Type B pancreatic cell (in vitro differentiated cells): Measurements from ENCODE around the gene KBTBD3. TPM values are rescaled to one million over a fixed set of nuclear protein-coding genes. Genes with fewer than 3 reads are reported as not detected.
"Not testable (repeated sequence)": the region's sequence is repeated elsewhere in the genome, so short reads cannot be mapped to it uniquely, and the experiment has no call there.

Source experiments
- DNase-seq: peaks from one replicate; pipeline ENCODE4 v3.0.0; 2021; ENCODE audit warnings: mixed read lengths; ENCODE audit not compliant: unreplicated experiment; ENCODE audit errors: extremely low spot score
- H3K27ac Mint-ChIP-seq: 2 replicates; pipeline ENCODE4 v1.8.0; 2021; ENCODE audit warnings: mild to moderate bottlenecking, mixed read lengths
- H3K27me3 Mint-ChIP-seq: 2 replicates; pipeline ENCODE4 v1.8.0; 2021; ENCODE audit warnings: mixed read lengths
- H3K36me3 Mint-ChIP-seq: 2 replicates; pipeline ENCODE4 v1.8.0; 2021; ENCODE audit warnings: mixed read lengths
- H3K4me1 Mint-ChIP-seq: one replicate; pipeline ENCODE4 v1.8.0; 2021; ENCODE audit warnings: mixed read lengths; ENCODE audit not compliant: unreplicated experiment
- H3K4me3 Mint-ChIP-seq: 2 replicates; pipeline ENCODE4 v1.8.0; 2021; ENCODE audit warnings: mild to moderate bottlenecking, mixed read lengths
- H3K9me3 Mint-ChIP-seq: 2 replicates; pipeline ENCODE4 v1.8.0; 2021; ENCODE audit warnings: mixed read lengths
- total RNA-seq: library from RNA; stranded (reverse); gene quantifications from 2 replicates; pipeline ENCODE4 v1.2.1, GENCODE V29; 2021; ENCODE audit warnings: low replicate concordance
- TF ChIP-seq, protein P1 (sequence below): fragments of 200-600 bp; sonication (generic); conservative IDR thresholded peaks from 2 replicates; pipeline ENCODE4 v1.5.0; 2021; ENCODE audit warnings: antibody characterized with exemption, mild to moderate bottlenecking

The KBTBD3 gene
- total RNA-seq, 1 donor from 2014 or later = 2.9 TPM

DNA sequence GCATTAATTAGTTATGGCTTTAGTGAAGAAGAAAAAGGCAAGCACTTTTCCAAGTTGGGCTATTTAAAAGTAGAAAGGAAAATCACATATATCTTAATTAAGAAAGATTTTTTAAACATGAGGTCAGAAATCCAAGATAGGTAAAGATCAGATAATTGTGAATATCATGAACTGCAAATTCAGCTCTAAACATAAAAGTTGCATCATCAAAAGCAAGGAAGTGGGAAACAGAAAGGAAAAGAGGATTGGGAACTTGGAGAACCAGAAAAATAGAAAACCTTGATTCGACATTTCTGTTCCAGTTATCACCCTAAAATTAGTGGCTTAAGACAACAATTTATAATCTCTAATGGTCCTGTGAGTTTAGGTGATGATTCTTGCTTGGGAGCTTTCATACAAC, 17.5 kb downstream of the KBTBD3 start:
- H3K4me1 Mint-ChIP-seq = no peaks in the 10 kb centered on the region
- H3K27me3 Mint-ChIP-seq = no peaks in the 10 kb centered on the region
- H3K4me3 Mint-ChIP-seq = no peak overlapping the region
- no peaks in the 10 kb centered on the region for H3K9me3 Mint-ChIP-seq
- peaks cover 3% of the 10 kb centered on the region for H3K36me3 Mint-ChIP-seq
- DNase-seq = no peak
- TF ChIP-seq, protein P1, sequence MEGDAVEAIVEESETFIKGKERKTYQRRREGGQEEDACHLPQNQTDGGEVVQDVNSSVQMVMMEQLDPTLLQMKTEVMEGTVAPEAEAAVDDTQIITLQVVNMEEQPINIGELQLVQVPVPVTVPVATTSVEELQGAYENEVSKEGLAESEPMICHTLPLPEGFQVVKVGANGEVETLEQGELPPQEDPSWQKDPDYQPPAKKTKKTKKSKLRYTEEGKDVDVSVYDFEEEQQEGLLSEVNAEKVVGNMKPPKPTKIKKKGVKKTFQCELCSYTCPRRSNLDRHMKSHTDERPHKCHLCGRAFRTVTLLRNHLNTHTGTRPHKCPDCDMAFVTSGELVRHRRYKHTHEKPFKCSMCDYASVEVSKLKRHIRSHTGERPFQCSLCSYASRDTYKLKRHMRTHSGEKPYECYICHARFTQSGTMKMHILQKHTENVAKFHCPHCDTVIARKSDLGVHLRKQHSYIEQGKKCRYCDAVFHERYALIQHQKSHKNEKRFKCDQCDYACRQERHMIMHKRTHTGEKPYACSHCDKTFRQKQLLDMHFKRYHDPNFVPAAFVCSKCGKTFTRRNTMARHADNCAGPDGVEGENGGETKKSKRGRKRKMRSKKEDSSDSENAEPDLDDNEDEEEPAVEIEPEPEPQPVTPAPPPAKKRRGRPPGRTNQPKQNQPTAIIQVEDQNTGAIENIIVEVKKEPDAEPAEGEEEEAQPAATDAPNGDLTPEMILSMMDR = no peak
- H3K27ac Mint-ChIP-seq = no peak overlapping the region

DNA sequence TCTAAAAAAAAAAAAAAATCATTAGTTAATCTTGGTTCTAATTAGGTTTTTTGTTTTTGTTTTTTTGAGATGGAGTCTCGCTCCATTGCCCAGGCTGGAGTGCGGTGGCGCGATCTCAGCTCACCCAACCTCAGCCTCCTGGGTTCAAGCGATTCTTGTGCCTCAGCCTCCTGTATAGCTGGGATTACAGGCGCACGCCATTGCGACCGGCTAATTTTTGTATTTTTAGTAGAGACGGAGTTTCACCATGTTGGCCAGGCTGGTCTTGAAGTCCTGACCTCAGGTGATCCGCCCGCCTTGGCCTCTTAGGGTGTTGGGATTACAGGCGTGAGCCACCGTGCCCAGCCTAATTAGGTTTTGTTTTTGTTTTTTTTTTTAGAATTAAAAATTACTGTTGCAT, 18.8 kb downstream of the KBTBD3 start:
- H3K4me1 Mint-ChIP-seq, H3K27ac Mint-ChIP-seq, DNase-seq, H3K36me3 Mint-ChIP-seq, H3K27me3 Mint-ChIP-seq, H3K4me3 Mint-ChIP-seq, H3K9me3 Mint-ChIP-seq: not testable (repeated sequence)

DNA sequence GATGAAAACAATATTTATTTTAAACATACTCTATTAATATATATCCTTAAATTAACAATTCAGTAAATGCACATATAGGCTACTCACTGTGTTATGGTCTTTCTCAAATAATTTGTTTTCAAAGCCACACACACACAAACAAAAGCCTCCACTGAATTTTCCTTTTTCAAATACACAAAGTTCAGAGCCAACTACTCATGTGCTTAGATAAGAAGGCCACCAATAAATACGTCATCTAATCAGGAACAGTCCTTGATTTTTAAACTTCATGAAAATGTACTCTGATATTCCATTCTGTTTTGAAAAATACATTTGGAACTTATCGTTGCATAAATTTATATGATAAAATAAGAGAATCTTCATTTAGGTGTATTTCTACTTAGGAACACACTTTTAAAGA, 26.0 kb downstream of the KBTBD3 start:
- Mint-ChIP-seq H3K36me3 (no peaks in the 10 kb centered on the region), H3K9me3 (no peaks in the 10 kb centered on the region), H3K27me3 (no peaks in the 10 kb centered on the region), H3K27ac (no peak overlapping the region), H3K4me1 (no peaks in the 10 kb centered on the region), H3K4me3 (no peak overlapping the region)
- TF ChIP-seq, protein P1 = no peak
- no peak for DNase-seq

DNA sequence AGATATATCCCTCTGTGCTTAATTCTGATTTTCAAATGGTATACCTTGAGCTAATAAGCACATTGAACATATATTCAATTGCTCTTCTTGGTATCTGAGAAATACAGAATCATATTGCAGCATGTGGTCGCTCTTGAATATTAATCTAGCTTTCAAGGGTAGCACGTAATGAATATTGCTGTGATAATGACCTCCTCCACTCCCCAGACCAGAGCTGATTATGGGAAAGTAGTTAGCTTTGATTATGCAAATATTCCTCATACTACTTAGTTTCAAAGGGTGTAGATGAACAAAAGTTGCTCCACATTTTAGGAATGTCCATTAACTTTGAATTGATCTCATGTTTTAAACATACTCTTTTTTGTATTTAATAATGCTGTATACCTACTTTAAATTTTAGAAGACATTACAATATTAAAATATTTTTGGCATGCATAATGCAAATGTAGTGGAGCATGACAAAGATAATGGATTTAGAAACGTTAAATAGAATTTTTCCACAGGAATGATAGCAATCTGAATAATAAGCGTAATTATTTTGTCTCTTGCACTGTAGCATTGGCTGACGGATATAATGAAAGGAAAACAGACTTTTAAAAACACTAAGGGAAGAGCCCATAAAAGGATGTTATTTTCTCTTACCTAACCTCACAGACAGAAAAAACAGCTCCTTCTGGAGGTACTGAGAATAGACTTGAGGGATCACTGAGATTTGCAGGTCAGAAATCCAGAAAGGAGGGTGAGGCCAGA, 27.2 kb downstream of the KBTBD3 start:
- Mint-ChIP-seq H3K4me1 (no peaks in the 10 kb centered on the region), H3K27ac (no peak overlapping the region), H3K9me3 (no peaks in the 10 kb centered on the region), H3K27me3 (no peaks in the 10 kb centered on the region), H3K4me3 (no peak overlapping the region), H3K36me3 (no peaks in the 10 kb centered on the region)
- TF ChIP-seq, protein P1 = no peak
- no peak for DNase-seq

DNA sequence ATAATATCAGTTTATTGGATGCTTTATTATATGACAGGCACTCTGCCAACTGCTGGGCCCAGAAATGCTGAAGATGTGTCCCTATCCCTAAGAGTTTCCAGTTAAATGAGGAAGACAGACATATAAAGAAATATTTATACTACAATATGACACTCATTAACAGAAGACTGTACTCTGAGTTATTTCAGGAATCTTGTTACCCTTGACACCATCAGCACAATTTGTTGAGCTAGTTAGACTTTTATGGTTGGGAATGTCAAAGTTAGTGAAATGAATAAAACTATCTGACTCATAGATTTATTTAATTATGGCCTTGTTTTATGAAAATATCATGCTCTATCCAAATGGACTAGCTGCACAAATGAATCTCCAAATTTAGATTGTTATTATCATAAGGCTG, 29.5 kb downstream of the KBTBD3 start:
- no peak overlapping the region for H3K4me3 Mint-ChIP-seq
- no peaks in the 10 kb centered on the region for H3K4me1 Mint-ChIP-seq
- H3K27ac Mint-ChIP-seq = no peak overlapping the region
- no peaks in the 10 kb centered on the region for H3K9me3 Mint-ChIP-seq
- no peaks in the 10 kb centered on the region for H3K36me3 Mint-ChIP-seq
- no peaks in the 10 kb centered on the region for H3K27me3 Mint-ChIP-seq
- no peak for DNase-seq
- TF ChIP-seq, protein P1 = no peak

DNA sequence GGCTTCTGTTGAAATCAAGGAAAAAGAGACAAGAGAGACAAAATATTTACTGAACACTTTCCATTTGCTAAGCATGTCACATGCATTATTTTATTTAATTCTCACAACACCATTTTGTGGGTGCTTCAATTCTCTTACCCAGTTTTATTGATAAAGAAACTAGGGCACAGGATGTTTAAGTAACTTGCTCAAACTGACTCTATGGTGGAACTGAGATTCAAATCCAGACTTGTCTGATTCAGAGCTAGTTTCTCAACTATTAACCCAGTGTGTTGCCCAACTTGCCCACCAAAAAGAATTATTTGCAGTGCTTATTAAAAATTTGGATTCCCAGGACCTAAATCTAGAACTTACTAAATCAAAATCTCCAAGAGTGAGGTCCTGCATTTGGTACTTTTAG, 33.6 kb downstream of the KBTBD3 start:
- H3K36me3 Mint-ChIP-seq = no peaks in the 10 kb centered on the region
- no peak overlapping the region for H3K4me3 Mint-ChIP-seq
- no peak for DNase-seq
- no peaks in the 10 kb centered on the region for H3K4me1 Mint-ChIP-seq
- no peak overlapping the region for H3K27ac Mint-ChIP-seq
- no peaks in the 10 kb centered on the region for H3K27me3 Mint-ChIP-seq
- TF ChIP-seq, protein P1 = no peak
- H3K9me3 Mint-ChIP-seq = no peaks in the 10 kb centered on the region
